Stomach (tissue), 9 donors: ENCODE data around the gene TBC1D1. TPM values are rescaled to one million over a fixed set of nuclear protein-coding genes. Genes with fewer than 3 reads are reported as not detected.
A peak's percentile ranks its signal among the peaks of the same experiment; 100 is the strongest.

Experiments used
- DNase-seq, 2 donors: peaks; one replicate each; pipeline versions ENCODE4 v3.0.0 to v3.0.0-alpha.2; 2013 to 2019
- H3K27ac ChIP-seq, 5 donors: fragments of 200-600 bp in 4 of 5; sonication (generic) in 4 of 5; one replicate each; pipeline ENCODE4 v1.5.1; 2013 to 2019; ENCODE audit warnings: mild to moderate bottlenecking in 1 of 5, moderate library complexity in 1 of 5
- H3K27me3 ChIP-seq, 3 donors: fragments of 200-600 bp; sonication (generic); one replicate each; pipeline ENCODE4 v1.5.1; 2017 to 2019; ENCODE audit warnings: mixed run types in 1 of 3
- H3K36me3 ChIP-seq, 4 donors: fragments of 200-600 bp; sonication (generic); 1 replicate in 3 of 4; 2 replicates in 1 of 4; pipeline ENCODE4 v1.5.1; 2016 to 2019
- H3K4me1 ChIP-seq, 4 donors: fragments of 200-600 bp; sonication (generic); one replicate each; pipeline ENCODE4 v1.5.1; 2016 to 2019
- H3K4me3 ChIP-seq, 4 donors: fragments of 200-600 bp; sonication (generic) in 3 of 4; one replicate each; pipeline ENCODE4 v1.5.1; 2016 to 2019; ENCODE audit warnings: mild to moderate bottlenecking in 1 of 4
- H3K9me3 ChIP-seq, 4 donors: fragments of 200-600 bp; sonication (generic); one replicate each; pipeline ENCODE4 v1.5.1; 2016 to 2019
- EP300 ChIP-seq: sonication (generic); formaldehyde crosslinking; IDR thresholded peaks from one replicate; pipeline ENCODE4 v1.6.1; 2017; ENCODE audit warnings: antibody characterized with exemption
- POLR2A ChIP-seq, 4 donors: fragments of 450-650 bp; IDR thresholded peaks; one replicate each; pipeline ENCODE4 v1.6.1; 2016; ENCODE audit warnings: antibody characterized with exemption in 4 of 4, control low read depth in 2 of 4, mild to moderate bottlenecking in 1 of 4, moderate library complexity in 1 of 4
- POLR2AphosphoS5 ChIP-seq, 3 donors: sonication (generic); formaldehyde crosslinking; IDR thresholded peaks; one replicate each; pipeline ENCODE4 v1.6.1; 2016; ENCODE audit warnings: antibody characterized with exemption in 3 of 3
- WGBS, 5 donors: extraction: QIAGEN DNeasy Blood & Tissue Kit in 3 of 5; methylation state at CpG; one replicate each; pipeline versions ENCODE4 v1.1.5 to v1.1.7; 2013 to 2018; 5-methylcytosine and 5-hydroxymethylcytosine counted together
- intact Hi-C: fragments of 100-400 bp; cut with DNase I; formaldehyde crosslinking; loops from one replicate; pipeline ENCODE4 v1.15.1; 2023; ENCODE audit warnings: low total_unique reads
- polyA plus RNA-seq, 3 donors: library from polyadenylated mRNA; stranded (reverse); fragments of 200-250 nt; gene quantifications; one replicate each; pipeline ENCODE4 v1.2.3, GENCODE V29; 2013
- total RNA-seq, 5 donors: library from RNA; depleted of rRNA; stranded (reverse); fragments of >200 nt; gene quantifications; one replicate each; pipeline versions ENCODE4 v1.1.0 to v1.2.3, GENCODE V29; 2014 to 2016
- TF ChIP-seq, protein P1 (sequence below), 7 experiments: fragments of 450-650 bp in 4 of 7; fragments of 200-600 bp in 3 of 7; sonication (generic) in 3 of 7; IDR thresholded peaks; one replicate each; pipeline ENCODE4 v1.5.1; 2016 to 2019; ENCODE audit warnings: antibody characterized with exemption in 7 of 7, control low read depth in 2 of 7, mild to moderate bottlenecking in 1 of 7
- donor health status: healthy with polysubstance abuse.
- donor health status: Bipolar disorder and iron deficiency.
- donor health status: healthy.

Gene TBC1D1
- total and polyA plus RNA-seq, 8 donors, result 18.8 to 165 (median 49.5) TPM

DNA sequence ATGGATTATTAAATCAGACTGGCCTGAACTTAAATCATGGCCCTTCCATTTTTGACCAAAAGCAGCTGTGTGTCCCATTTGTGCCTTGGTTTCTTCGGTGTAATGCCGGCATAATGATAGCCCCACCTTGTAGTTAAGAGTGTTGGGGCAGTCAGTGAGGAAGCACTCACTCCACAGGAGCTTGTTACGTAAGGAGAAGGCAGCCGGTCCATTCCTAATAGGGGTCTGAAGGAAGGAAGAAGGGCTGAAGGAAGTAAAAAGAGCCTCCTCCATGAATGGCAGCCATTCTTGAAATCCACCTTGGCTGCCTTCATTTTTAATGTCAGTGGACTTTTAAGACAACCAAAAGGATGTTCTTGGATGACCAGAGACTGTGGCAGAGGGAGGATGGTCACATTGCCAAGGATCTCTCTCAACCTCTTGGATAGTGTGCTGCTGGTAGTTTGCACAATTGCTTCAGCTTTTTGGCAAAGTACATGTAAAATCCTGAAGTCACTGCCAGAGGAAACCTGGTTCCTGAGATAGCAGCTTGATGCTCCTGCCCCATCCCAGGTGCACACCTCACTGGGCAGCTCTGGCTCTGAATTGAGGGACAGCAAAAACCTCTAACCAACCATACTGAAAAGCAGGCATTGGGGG, 182.8 kb downstream of the TBC1D1 start:
- Histone ChIP-seq H3K4me3 (no peak overlapping the region), H3K36me3 (peaks cover 0 to 10% (median 2%) of the 10 kb centered on the region in 4 donors), H3K27ac (peak overlapping the region in 3 of 5 donors; percentile 37 to 73 (median 38)), H3K4me1 (peaks cover 11 to 78% (median 40%) of the 10 kb centered on the region in 4 donors), H3K27me3 (no peaks in the 10 kb centered on the region), H3K9me3 (no peaks in the 10 kb centered on the region)
- WGBS, 5 donors, result 86 to 96% (median 92%) methylated on average over 4 of the region's 4 CpGs
- intact Hi-C loops, result no loop called here
- no peak for DNase-seq
- TF ChIP-seq POLR2AphosphoS5 (IDR thresholded peaks at IDR 0.05) (no peak), EP300 (no peak), POLR2A (IDR thresholded peaks at IDR 0.05) (no peak)
- TF ChIP-seq, protein P1, sequence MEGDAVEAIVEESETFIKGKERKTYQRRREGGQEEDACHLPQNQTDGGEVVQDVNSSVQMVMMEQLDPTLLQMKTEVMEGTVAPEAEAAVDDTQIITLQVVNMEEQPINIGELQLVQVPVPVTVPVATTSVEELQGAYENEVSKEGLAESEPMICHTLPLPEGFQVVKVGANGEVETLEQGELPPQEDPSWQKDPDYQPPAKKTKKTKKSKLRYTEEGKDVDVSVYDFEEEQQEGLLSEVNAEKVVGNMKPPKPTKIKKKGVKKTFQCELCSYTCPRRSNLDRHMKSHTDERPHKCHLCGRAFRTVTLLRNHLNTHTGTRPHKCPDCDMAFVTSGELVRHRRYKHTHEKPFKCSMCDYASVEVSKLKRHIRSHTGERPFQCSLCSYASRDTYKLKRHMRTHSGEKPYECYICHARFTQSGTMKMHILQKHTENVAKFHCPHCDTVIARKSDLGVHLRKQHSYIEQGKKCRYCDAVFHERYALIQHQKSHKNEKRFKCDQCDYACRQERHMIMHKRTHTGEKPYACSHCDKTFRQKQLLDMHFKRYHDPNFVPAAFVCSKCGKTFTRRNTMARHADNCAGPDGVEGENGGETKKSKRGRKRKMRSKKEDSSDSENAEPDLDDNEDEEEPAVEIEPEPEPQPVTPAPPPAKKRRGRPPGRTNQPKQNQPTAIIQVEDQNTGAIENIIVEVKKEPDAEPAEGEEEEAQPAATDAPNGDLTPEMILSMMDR (IDR thresholded peaks at IDR 0.05), result no peak

DNA sequence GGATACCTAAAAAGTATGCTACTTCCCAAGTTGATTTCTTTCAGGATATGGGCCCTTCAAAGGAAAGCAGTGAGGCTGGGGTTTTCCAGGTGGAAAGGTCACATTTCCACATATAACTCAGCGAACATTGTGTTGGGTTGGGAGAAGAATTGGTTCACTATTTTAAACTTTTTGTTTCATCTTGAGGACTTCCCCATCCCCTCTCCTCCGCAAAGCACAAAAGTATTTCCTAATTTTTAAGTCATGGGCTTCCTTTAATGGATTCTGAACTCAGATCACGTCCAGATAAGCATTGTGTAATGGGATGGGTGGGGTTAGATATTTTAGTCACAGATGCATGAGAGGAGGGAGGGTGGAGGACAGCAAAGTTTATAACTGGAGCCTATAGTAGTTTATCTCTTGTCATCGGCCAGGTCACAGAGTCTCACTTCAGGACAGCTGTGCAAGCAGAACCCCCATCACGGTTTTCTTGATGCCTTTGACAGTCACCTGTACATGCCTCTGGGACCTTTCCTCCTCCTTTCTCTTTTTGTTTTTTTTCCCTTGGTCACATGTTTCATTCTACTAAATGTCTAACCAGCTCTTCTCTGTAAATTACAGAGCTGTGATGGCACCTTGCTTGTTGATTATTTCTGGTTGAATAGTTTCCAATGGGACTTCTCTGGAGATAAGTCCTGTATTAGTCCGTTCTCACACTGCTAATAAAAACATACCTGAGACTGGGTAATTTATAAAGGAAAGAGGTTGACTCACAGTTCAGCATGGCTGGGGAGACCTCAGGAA, 184.7 kb downstream of the TBC1D1 start:
- Histone ChIP-seq H3K27me3 (no peaks in the 10 kb centered on the region), H3K9me3 (no peaks in the 10 kb centered on the region), H3K4me3 (no peak overlapping the region), H3K4me1 (peaks cover 11 to 75% (median 45%) of the 10 kb centered on the region in 4 donors), H3K36me3 (peaks cover 0 to 10% (median 2%) of the 10 kb centered on the region in 4 donors), H3K27ac (peak overlapping the region in 4 of 5 donors; percentile 38 to 73 (median 64))
- intact Hi-C loops, result no loop called here
- DNase-seq, result no peak
- WGBS, 5 donors, result 54 to 65% (median 58%) methylated on average over 6 of the region's 6 CpGs
- TF ChIP-seq, protein P1 (IDR thresholded peaks at IDR 0.05), result no peak
- TF ChIP-seq EP300 (no peak), POLR2A (IDR thresholded peaks at IDR 0.05) (no peak), POLR2AphosphoS5 (IDR thresholded peaks at IDR 0.05) (no peak)

DNA sequence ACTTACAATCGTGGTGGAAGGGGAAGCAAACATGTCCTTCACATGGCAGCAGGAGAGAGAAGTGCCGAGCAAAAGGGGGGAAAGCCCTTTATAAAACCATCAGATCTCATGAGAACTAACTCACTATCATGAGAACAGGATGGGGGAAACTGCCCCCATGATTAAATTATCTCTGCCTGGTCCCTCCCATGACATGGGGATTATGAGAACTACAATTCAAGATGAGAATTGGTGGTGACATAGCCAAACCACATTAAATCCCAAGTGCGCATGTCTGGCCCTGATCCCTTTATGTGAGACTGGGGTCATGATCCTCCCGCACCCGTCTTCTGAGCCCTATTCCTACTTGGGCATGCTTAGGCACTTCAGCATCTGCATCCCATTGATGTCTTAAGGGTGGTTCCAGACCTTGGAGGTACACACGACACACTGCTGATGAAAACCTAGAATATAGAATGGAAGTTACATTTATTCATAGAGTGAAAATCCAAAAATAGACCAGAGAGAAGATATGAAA, 185.3 kb downstream of the TBC1D1 start:
- no peaks in the 10 kb centered on the region for H3K9me3 ChIP-seq
- H3K27me3 ChIP-seq, result no peaks in the 10 kb centered on the region
- TF ChIP-seq, protein P1 (IDR thresholded peaks at IDR 0.05), result no peak
- H3K27ac ChIP-seq, result peak overlapping the region in 4 of 5 donors; percentile 38 to 73 (median 64)
- H3K4me1 ChIP-seq, result peaks cover 11 to 73% (median 45%) of the 10 kb centered on the region in 4 donors
- no peak overlapping the region for H3K4me3 ChIP-seq
- H3K36me3 ChIP-seq, result peaks cover 0 to 10% (median 2%) of the 10 kb centered on the region in 4 donors
- no peak for DNase-seq
- WGBS, 5 donors, result 84 to 95% (median 88%) methylated on average over 6 of the region's 6 CpGs
- intact Hi-C loops, result no loop called here

DNA sequence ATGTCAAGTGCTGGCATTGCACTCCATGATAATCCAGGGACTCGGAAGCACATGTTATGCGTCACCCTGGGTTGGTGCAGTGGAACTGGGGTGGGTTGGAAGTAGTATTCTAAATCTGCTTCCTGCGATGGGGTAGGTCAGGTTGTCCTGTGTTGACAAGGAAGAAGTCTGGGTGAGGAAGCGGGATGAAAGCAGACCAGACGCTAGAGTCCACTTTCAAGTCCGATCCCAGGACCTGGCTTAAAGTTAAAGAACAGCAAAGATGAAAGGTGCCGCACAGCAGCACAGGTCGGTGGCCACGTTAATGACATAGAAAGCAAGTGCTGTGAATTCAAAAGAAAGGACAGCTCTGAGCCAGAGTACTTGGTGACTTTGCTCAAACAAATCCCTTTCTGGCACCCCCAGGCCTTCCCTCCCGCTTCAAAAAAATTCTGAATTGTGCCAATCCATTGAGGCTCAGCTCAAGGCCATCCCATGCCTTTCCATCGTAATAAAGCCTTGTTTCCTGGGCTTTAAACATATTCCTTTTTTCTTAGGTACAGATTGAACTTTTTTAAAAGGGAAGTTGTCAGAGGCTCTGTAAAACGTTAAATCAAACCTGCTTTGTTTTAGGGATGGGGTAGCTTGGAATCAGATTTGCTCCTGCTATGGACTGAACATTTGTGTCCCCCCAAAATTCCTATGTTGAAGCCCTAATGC, 187.1 kb downstream of the TBC1D1 start:
- H3K4me3 ChIP-seq, result no peak overlapping the region
- H3K27me3 ChIP-seq, result no peaks in the 10 kb centered on the region
- no peaks in the 10 kb centered on the region for H3K9me3 ChIP-seq
- H3K27ac ChIP-seq, result peak overlapping the region in 4 of 5 donors; percentile 68 to 85 (median 76)
- peaks cover 0 to 10% (median 2%) of the 10 kb centered on the region in 4 donors for H3K36me3 ChIP-seq
- DNase-seq, result no peak
- TF ChIP-seq POLR2AphosphoS5 (IDR thresholded peaks at IDR 0.05), result no peak
- TF ChIP-seq EP300, result no peak
- no peak for TF ChIP-seq POLR2A (IDR thresholded peaks at IDR 0.05)
- TF ChIP-seq, protein P1 (IDR thresholded peaks at IDR 0.05), result no peak
- intact Hi-C loops, result no loop called here
- peaks cover 17 to 77% (median 40%) of the 10 kb centered on the region in 4 donors for H3K4me1 ChIP-seq
- 85 to 93% (median 90%) methylated on average over 12 of the region's 12 CpGs for WGBS, 5 donors
